GM21786 (cell line): Measurements from ENCODE around the gene SERPINA12.
A peak's percentile ranks its signal among the peaks of the same experiment; 100 is the strongest.

Experiments
- ATAC-seq: cut with Tn5 transposase; IDR thresholded peaks from one replicate; pipeline ENCODE4 v1.9.1; 2021; ENCODE audit not compliant: unreplicated experiment

The SERPINA12 gene, protein sequence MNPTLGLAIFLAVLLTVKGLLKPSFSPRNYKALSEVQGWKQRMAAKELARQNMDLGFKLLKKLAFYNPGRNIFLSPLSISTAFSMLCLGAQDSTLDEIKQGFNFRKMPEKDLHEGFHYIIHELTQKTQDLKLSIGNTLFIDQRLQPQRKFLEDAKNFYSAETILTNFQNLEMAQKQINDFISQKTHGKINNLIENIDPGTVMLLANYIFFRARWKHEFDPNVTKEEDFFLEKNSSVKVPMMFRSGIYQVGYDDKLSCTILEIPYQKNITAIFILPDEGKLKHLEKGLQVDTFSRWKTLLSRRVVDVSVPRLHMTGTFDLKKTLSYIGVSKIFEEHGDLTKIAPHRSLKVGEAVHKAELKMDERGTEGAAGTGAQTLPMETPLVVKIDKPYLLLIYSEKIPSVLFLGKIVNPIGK

DNA sequence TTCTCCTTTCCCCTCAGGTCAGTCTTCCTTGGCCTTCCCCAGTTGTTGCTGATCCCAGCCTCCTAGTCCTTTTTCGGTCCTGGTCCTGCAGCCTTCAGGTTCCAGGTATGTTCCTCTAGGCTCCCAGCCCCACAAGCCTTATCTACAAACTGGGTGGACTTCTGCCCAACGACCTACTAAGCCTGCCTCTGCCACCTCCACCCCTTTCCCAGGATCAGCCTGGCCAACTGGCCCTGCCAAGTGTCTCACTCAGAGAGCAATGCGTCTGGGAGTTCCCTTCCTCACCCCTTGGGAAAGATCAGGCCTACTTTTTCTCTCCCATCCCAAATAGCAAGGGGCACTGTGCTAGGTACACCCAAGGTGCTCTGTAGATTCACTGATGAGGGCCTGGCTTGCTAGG lies at the start of gene SERPINA12:
Gene SERPINA12 (minus strand): TSS at position 114 of the 400 bp plus-strand sequence. CDS start 11,072 bp downstream, outside the sequence.
- ATAC-seq, result no peak

DNA sequence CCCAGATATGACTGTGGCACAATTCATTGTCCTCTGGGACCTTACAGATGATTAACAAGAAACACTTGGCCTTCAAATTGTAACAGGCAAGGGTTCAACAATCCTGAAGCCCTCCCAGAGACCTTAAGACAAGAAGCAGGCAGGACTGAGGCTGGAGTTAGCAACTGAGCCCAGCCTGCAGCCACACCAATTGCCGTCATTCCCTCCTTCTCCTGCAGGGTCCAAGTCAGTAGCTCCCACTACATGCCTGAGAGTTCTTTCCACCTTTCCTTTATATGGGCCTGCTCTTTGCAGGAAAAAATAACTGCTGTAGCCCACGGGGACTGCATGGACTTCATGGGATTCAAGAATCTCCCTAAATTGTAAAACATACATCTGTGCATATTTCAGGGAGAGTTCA lies 49.6 kb upstream of the SERPINA12 start:
- ATAC-seq, result no peak

DNA sequence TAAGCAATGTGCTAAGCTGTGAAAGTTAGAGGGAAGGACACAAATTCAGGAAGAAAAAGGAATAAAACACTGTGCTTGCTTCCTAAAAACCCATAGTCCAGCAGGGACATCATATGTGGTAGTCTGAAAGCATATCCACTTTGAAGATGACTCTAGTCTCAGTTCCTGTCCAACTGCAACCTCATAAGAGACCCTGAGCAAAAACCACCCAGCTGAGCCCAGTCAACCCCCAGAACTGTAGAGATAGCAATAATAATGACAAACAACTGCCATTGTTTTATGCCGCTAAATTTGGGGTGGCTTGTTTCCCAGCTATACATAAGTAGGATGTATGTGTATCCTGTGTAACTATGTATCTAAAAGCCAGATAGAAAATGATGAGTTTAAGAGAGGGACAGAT lies 48.1 kb upstream of the SERPINA12 start:
- ATAC-seq, result no peak

DNA sequence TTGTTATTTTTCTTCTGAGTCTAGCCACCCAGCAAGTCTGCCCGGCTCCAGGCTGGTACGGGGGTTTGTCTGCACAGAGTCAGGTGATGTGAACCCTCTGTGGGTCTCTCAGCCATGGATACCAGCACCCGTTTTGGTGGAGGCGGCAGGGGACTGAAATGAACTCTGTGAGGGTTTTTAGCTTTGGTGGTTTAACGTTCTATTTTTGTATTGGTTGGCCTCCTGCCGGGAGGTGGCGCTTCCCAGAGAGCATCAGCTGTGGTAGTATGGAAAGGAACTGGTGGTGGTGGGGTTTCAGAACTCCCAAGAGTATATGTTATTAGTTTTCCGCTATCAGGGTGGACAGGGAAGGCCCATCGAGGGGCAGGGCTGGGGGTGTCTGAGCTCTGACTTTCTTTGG lies 46.7 kb upstream of the SERPINA12 start:
- no peak for ATAC-seq

DNA sequence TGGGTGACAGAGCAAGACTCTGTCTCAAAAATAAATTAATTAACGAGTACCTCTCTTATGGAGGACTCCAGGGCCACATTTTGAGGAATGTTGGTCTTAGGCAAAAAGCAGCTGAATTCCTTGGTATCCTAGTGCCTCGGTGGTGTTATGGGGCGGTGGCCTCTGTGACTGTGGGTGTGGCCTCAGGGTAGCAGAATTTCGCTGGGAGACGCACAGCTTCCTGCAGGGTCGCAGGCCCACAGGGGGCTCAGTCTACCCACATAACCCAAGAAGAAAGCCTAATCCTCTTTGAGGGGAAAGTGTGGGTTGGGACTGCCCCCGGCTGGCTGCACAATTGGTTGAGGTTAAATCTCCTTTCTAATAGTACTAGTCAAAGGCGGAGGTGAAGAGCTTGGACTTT lies 40.8 kb upstream of the SERPINA12 start:
- no peak for ATAC-seq

DNA sequence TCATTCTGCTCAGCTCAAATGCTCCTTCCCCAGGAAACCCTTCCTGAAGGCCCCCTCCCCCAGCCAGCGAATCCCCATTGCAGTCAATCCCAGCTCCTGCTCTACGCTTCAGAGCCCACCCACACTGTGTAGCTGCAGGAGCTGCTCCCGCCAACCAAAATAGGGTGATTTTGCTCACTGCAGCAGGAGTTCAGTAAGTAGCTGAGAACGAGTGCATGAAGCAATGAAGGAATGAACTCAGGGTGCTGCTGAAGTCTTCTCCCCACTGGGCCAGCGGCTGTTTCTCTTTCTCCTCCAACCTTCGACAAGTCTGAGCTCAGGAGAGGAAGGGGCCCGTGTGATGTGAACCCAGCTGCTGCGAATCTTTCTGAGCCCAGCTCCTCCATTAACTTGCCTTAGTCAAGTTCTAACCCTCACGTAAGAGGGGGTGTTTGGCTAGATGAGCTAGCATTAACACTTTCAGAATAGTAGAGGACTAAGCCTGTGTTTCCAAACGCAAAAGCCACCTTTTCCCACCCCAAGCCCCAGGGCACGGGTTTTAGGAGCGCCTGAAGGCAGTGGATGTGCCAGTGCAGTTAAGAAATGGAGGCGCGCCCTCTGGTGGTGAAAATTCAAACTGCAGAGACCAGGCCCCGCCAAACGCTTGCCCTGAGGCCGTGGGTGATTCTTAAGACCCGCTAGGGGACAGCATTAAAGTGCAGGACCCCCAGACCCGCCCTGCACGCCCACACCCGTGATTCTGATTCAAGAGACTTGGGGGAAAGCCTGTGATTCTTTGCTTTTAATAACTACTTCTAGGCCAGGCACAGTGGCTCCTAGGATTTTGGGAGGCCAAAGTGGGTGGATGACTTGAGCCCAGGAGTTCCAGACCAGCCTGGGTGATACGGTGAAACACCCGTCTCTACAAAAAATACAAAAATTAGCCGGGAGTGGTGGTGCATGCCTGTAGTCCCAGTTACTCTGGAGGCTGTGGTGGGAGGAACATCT lies 40.0 kb upstream of the SERPINA12 start:
- peak; percentile 61 for ATAC-seq

DNA sequence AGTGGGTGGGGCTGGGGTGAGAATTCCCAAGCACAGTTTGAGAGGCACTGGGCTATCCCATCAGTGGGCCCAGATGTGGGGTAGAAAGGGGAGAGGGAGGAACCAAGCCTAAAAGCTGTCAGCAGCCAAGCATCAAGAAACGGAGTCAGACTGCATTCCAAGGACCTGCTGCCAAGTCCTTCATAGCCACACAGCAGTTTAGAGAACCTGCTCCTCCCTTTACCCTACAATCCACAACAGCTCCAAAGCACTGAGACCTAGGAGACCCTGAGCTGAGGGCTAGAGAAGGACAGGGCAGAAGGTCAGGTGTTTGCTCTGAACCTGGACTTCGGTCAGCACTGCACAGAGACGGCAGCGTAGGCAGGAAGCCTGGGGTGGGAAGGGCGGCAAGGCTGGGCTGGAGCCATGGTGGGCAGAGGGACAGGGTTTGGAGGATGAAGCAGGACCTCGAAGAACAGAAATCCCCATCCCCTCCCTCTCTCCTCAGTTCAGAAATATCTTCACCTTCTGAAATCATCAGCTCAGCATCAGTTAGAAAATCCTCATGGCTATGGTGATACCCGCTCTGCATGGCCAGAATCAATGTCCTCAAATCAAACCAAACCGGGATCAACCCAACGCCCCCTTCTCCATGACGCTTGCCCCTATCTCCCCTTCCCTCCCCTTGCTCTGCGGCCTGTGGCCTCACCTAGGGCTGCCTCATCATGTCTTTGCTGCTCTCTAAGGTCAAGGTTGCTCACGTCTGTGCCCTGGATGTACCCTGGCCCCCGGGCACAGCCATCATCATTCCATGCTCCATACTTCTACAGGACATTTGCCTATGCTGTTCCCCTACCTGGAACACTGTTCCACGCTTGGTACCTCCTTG lies 39.1 kb upstream of the SERPINA12 start:
- ATAC-seq, result no peak

DNA sequence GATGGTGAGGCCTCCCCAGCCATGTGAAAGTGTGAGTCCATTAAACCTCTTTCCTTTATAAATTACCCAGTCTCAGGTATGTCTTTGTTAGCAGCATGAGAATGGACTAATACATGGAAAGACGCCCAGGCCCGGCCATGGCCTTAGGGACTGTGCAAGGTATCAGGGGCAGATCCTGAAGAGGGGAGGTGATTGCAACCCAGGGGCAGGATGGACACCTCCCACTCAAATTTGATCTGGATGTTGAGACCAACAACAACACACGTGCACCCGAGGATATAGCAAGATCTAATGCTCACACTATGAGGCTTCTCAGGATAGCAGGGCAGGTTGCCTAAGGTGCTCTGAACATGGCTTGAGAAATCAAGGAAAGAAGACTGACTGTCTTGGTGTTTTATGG lies 38.5 kb upstream of the SERPINA12 start:
- ATAC-seq, result no peak

DNA sequence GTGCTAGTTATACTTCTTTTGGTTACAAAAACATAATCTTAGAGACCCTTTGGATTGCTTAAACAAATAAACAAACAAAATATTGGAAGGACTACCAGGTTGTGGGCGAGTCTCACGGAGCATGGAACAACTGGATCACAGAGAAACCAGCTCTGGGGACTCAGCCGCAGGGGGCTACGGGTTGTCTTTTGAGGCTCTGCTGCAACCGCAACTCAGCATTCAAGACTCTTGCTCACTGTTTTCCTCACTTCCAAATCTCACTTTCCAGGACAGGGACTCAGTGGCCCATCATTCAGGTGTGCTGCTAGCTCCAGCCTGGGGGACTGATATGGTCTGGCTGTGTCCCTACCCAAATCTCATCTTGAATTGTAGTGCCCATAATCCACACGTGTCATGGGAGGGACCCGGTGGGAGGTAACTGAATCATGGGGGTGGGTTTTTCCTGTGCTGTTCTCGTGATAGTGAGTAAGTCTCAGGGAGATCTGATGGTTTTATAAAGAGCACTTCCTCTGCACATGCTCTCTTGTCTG lies 37.9 kb upstream of the SERPINA12 start:
- ATAC-seq, result no peak

DNA sequence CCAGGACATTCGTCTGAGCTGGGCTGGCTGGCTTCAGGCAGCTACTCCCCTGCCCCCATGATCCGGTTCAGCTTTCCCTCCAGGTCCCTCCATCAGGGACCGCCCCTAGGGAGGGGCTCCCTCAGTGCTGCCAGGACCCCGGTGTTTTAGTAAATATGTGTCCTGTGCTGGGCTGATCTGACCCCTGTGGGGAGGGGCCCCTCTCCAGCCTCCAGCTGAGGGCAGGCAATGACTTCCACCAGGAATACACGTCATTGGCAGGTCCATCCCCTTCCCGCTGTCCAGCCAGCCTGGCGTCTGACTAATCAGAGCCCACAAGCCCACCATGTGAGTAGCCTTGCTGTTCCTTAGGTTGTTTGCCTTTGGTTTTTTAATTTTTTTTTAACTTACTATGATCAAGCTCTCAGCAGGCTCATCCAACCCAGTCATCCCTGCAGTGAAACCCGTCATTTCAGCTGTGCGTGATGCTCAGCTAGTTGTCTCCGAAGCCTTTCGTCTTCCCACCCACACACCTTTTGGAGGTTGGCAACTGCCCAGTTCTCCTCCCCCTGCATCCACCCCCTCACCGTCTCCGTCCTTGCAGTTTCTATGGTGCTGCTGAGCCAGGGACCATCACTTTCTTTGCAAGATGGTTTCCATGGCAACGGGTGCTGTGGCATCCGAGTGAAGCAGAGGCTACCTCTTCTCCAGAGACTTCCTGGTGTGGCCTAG lies 36.0 kb upstream of the SERPINA12 start:
- no peak for ATAC-seq

DNA sequence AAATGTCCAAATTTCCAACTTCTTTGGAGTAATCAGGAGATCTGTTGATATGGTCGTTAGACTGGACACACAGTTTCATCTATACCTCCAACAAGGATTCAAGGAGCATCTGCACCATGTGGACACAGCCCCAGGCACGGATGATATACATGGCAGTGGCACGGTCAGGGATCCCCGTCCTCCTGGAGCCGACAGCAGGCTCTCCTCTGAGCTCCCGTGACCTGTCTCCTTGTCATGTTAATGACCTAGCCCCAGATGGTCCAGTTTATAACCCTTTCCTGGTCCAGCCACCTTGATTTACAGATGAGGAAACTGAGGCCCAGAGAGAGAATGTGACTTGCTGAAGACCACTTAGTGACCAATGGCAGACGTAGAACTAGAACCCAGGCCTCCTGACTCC lies 35.5 kb upstream of the SERPINA12 start:
- no peak for ATAC-seq

DNA sequence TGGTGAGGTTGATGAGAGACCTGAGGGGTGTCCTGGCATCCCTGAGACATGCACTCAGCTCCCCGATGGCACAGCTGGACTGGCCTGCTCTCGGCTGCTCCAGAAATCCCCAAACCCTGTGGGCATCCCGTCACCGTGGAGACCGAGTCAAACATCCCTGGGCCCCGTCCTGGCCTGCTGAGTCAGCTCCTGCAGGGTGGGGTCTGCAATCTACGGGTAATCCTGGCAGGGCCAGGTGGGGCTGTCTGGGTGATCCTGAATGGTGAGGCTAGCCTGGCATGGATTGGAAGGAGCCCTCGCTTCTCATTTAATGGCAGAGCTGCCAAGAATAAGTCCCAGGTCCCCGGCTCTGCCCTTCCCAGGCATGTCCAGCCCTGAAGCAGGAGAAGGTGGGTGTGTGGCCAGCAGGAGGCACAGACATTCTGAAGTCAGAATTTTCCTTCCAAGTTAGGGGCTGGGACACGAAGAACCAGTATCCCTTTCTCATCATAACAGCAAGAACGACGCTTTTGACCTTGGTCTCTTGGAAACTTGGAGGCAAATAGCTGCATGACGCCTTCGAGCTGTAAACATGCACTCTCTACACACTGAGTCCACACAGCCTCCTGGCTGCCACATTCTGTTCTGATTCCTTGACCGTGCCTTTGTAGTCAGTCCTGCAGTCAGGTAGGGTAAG lies 34.3 kb upstream of the SERPINA12 start:
- no peak for ATAC-seq

DNA sequence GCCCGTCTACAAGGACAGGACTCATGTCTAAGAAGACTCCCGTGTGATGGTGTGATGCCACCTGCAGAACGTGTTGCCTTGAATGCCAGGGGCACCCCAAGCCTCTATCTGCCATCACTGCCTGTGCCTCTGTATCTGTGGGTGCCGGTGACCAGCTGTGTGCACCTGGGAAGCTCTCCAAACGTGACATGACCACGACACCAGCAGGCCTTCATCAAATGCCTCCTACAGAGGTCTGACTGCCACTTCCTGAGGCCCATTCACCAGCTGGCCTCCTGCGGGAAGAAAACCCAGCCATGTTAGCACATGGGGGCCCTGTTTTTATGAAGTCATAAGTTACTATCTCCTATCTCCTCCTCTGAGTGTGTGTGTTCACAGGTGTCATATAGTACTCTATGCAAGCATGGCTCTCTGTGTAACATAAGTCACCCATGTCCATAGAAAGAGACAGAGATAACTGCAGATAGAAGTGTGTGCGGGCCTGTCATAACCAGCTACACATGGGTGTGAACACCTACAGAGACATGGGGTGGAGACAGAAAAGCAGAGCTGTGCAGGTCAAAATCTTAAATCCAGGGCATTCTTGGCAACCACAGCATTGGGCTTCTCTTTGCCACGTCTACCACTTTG lies 33.7 kb upstream of the SERPINA12 start:
- no peak for ATAC-seq

DNA sequence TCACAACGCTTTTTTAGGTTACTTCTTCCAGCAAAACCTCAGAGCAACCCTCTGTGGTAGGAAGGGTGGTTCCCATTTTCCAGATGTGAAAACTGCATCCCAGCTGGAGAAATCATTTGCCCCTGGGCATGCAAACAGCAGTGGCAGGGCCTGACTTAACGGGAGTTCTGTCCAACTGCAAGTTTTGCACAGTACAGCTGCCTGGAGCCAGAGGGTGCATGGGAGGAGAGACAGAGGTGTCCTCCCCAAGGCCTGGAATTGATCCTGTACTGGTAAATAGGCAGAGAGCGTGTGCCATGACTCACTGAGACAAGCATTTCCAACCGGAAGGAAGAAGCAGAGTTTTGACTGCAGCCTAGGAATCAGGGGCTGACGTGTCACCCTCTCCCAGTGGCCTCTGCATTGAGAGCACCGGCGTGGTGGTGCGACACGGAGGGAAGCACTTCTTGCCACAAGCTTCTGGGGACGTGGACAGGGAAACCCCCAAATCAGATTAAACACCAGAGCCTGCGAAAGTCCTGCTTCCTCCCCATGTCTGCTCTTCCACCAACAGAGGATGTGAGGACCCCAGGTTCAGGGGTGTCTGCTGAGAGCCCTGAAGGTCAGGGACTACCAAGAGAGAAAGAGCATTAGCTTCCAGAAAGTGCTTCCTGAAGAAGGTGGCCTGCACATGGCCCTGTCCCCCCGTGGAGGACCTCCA lies 33.0 kb upstream of the SERPINA12 start:
- no peak for ATAC-seq

DNA sequence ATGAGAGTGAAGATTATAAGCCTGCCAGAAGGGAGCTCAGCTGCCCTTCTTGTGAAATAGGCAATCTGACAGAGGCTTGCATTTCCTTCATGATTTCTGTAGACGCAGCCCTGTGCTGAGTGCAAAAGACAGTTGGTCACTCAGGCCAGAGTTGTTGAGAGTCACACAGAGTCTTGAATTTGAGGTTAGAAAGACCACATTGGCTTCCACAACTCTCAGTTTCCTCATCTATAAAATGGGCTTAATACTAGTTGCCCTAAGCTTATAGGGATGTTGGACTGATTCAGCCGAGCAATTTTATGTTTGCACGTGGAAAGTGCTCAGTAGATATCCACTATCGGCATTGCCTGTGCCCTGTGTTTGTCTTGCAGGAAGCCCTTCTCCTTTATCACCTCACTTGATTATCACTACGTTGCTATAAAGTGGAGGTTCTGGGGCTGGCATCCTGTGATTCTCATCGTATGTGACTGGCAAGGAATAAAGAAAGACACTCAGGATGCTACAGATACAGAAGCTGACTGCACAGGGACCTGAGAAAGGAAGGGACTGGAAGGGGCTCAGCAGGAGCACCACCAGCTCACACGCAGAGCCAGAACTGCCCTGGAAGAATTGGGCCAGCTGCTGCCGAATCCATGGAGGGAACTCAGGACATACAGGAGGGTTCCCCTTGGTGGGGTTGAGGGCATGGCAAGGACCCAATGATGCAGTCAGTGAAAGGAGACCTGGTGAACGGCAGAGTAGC lies 32.1 kb upstream of the SERPINA12 start:
- ATAC-seq, result no peak

DNA sequence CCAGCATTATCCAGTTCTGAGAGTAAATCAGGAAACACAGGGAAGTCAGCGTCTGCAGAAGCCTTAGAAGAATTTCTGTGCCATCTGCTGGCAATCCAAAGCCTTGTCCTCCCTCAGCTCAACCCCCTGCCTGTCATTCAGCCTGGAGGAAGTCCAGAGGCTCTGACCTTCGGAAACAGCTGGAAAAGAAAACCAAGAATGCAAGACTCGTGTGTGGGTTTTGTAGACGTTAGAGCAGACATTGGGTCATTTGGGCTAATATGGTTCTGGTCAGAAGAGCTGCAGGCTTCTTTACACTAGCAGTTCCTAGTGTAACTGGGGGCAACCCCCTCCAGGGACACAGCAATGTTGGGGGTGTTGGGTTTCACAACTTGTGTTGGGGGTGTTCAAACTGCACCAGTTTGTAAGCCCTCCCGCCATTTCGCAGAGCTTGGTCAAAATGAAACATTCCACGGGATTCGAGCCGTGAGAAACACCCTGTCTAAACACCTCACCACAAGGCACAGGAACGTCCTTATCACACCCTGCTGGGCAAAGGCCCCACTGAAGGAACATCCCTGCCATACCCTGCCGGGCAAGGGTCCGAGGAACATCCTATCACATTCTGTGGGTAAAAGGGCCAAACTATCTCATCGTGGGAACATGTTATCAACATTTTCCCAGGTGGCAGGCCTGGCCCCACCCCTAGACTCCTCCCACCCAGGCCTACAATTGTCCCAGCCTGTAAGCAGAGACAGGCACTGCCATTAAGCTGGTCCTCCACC lies 30.9 kb upstream of the SERPINA12 start:
- ATAC-seq, result no peak

DNA sequence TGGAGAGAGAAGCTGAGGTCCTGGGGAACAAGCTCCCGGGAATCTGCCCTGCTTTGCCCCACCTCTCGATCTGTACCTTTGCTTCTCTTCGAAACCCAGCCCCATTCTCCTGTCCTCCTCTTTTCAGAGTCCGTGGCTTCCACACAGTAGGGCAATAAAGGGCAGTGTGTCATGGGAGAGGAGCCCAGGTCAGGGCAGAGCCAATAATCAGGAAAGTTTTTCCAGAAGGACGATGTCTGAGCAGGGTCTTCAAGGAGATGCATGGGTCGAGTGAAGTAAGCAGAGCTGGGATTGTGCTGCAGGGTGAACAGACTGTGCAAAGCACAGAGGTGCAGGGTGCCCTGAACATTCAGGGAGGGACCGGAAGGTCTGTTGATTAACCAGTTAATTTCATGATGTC lies 29.9 kb upstream of the SERPINA12 start:
- ATAC-seq, result no peak
